Stimulated activated CD4-positive, alpha-beta T cell treated with anti-CD3 and anti-CD28 coated beads, Interleukin-12 subunit alpha, Interleukin-12 subunit beta, amount 100 ng/mL, for 4 hours (primary cell): ENCODE results near the gene CTNNBIP1.
"Not testable (repeated sequence)": the region's sequence is repeated elsewhere in the genome, so short reads cannot be mapped to it uniquely, and the experiment has no call there.

Source experiments
- DNase-seq: peaks from one replicate; pipeline ENCODE4 v3.0.0-alpha.2; 2020

Gene CTNNBIP1

GRCh38 chr1:9910076-9910422 lies at the start of gene CTNNBIP1:
TSS of gene CTNNBIP1 (minus strand) at chr1:9910269. CDS start at chr1:9872064, 38,205 bp downstream.
- DNase-seq = no peak

- no peak for DNase-seq
These were observed 47.7 kb upstream of the CTNNBIP1 start for GRCh38 chr1:9957726-9958125.

DNA sequence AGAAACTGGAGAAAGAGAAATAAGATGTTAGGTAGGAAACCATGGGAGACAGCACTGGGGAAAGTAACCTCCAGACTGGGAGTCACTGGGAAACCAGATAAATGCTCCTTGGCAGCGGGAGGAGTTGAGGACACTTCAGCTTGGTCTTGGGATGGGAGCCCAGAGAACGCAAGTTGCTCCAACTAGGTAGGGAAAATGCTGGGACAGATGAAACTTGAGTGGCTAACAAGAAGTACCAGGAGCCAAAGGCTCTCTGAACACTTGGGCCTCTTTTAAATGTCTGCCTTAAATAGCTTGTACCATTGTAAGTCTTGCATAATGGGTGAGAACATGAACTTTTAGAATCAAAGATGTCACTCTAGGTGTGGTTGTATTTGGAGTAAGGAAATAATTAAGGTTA lies 36.2 kb upstream of the CTNNBIP1 start:
- no peak for DNase-seq

GRCh38 chr1:9942939-9943788 lies 33.1 kb upstream of the CTNNBIP1 start, which contains the start of the genes LZIC and NMNAT1:
TSS of gene LZIC (minus strand) at chr1:9943391. CDS start at chr1:9936619, 6,772 bp downstream.
TSS of gene NMNAT1 (plus strand) at chr1:9943475. CDS start at chr1:9972074, 28,599 bp downstream.
- DNase-seq = peak; percentile 85

DNA sequence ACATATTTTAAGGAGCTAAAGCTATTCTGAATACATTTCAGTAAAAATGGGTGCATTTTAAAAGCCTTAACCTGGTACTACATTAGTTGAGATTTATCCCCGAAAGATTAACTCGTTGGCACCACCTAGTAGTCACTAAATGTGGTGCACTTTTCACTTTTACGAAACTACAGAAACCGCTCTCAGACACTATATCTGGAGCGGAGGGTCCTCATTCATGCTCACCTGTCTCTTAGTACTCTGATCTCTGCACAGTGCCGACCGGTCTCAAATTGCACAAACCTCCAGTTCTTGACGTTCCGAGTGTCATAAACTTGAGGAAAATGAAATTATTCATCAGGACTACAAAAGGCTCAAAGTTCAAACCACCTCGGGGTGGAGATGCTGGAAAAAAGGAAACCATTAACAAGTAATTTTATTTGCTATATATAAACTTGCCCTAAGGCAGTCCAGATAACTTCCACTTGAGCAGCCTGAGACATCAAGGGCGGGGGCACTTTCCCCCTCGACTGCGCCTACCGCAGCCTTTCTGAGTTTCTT lies 32.4 kb upstream of the CTNNBIP1 start:
- DNase-seq = no peak

GRCh38 chr1:9929431-9930385 lies 19.6 kb upstream of the CTNNBIP1 start:
- no peak for DNase-seq

DNA sequence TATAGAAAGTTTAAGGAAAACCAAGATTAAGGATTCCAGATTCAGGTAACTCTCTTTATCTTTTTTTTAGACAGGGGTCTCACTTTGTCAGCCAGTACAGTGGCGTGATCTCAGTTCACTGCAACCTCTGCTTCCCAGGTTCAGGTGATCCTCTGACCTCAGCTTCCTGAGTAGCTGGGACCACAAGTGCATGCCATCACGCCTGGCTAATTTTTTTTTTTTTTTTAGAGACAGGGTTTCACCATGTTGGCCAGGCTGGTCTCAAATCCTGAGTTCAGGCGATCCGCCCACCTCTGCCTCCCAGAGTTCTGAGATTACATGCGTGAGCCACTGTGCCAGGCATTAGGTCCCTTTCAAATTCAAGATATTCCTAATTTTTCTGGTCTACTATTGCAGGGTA lies 17.2 kb upstream of the CTNNBIP1 start:
- DNase-seq = no peak

DNA sequence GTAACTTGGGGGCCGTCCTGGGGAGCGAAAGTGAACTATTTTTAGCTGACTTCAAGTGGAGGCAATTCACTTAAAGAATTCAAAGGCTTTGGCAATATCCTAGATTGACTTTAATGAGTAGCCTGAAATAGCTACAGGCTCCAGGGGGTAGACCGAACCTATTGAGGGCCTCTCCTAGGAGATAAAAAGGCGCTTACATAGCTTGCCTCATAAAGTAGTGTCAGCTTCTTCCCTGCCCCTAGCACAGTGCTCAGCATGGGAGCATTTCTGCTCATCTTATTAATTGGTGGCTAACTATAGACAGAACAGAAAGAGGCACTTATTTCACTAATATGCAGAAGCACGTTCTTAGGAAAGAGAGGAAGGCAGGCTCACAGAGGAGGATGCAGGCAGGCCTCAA lies 12.3 kb upstream of the CTNNBIP1 start:
- no peak for DNase-seq

- DNase-seq = no peak
These were observed 10.5 kb upstream of the CTNNBIP1 start for GRCh38 chr1:9920606-9921005.

- no peak for DNase-seq
These were observed 7.8 kb upstream of the CTNNBIP1 start for GRCh38 chr1:9917901-9918300.

GRCh38 chr1:9917495-9917894 lies 7.4 kb upstream of the CTNNBIP1 start:
- DNase-seq = not testable (repeated sequence)

DNA sequence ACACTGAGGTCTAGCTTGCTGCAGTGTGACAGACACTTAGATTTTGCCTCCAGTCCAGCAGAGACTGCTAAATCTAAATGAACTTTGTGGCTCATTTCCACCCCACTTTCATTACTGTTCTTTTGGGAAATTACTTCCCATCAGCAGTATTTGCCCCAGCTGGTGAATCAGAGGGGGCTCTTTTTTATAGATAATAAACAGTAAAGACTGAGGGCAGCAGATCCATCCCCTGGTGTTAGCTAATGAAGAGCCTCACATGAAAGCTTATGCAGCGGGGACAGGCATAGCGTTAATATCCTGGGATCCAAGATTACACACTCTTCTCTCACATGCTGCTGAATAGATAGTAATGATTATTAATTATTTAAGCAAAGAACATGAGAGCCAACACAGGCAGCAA lies 6.4 kb upstream of the CTNNBIP1 start:
- no peak for DNase-seq

DNA sequence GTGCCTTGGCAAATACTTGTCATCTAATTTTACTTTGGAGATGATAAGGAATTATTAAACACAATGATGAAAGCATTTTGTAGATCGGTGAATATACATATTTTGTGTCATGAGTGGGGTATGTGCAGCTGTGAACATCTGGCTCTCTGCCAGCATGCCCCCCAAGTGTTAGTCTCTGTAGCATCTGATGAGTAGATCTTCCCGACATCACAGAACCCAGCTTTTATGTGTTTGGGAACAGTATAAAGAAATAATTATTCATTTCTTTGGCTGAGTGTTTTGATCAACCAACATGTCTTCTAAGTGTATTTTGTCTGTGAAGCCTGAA lies 4.5 kb upstream of the CTNNBIP1 start:
- no peak for DNase-seq

DNA sequence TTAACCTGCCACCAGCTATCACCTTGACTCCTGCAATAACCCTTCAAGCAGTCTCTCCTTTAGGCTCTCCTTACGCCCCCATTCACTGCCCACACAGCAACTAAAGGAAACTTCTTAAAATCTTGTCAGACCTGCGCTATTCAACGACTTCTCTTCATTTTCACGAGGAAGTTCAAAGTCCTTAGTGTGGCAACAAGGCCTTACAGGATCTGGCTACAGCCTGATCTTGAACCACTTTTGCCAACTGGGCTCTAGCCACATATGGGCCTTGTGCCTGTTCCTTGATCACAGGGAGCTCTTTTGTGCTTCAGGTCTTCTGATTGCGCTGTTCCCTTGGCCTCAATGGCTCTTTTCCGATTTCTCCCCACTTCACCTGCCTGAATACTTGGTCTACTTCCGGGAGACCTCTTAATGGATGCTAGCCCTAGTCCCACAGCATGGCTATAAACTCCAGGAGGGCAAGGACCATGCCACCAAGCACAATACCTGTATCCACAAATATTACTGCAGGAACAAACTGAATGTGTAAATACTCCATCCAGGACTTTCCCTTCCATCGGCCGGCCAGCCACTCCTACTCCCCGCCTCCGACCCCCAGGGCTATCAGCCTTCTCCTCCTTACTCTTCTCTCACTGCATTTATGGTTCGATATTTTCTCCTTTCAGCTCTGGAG lies 2.3 kb upstream of the CTNNBIP1 start:
- no peak for DNase-seq

DNA sequence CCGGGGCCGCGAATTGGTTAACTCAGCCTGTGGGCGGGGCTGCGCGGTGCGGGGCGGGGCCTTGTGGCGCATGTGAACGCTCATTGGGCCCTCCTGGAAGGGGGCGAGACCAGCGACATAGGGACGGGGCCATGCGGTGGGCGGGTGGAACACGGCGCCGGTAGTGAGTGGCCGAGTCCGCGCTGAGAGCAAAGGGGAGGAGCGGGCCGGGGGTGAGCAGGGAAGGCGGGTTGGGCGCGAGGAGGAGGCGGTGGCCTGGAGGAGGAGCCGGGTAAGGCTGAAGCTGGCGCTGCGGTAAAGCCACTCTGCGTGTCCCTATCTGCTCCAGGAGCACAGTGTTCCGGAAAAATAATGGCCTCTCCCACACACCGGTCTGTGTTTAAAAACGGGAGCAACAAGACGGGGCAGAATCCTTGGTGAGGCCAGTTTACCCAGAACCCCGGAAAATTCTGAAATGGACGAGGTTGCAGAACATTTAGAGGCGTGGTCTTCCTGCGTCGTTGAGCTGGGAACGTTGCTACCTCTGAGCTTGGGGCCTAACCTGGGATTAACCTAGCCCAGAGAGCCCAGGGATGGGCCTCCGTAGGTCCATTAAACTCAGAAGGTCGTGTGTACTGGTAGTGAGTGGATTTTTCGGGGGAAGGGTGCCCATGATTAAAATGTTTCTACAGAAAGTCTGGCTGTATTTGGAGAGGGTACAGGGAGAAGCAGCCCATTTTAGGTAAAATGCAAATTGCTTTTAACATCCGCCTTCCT lies 532 bp upstream of the CTNNBIP1 start:
- DNase-seq = peak; percentile 100

- DNase-seq = peak; percentile 20
These were observed 629 bp downstream of the CTNNBIP1 start for GRCh38 chr1:9909234-9910046.

- DNase-seq = no peak
These were observed 1.2 kb downstream of the CTNNBIP1 start for GRCh38 chr1:9908871-9909233.

DNA sequence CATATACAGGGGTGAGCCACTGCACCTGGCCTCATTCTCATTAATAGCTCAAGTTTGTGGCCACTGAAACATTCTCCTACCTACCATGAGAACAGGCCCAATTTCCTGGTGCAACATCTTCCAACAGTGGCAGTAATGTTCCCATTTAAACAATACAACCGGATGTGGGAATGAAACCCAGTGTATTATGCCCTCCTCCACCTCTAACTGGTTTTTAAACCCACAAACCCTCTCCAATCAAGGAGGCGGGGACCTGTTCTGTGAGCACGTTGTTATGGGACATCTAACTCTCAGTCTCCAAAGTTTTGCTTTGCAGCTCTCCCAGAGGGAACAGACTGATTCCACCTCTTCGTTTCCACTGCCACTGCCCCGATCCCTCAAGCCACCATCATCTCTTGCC lies 2.6 kb downstream of the CTNNBIP1 start:
- DNase-seq = no peak

DNA sequence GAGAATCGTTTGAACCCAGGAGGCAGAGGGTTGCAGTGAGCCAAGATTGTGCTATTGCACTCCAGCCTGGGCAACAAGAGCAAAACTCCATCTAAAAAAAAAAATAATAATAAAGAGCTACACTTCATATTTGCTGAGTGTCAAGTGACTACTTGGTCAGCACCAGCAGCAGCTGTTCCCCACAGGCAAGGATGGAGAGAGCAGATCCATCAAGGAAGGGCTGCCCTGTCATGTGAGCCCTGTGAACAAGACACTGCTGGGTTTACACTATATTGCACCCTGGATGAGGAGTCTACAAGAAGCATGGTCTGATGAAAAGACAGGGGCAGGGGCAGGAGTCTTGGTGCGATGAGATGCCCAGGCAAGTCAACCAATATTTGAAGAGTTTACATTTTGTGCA lies 3.6 kb downstream of the CTNNBIP1 start:
- DNase-seq = no peak

- no peak for DNase-seq
These were observed 5.1 kb downstream of the CTNNBIP1 start for GRCh38 chr1:9905010-9905409.

GRCh38 chr1:9904596-9904995 lies 5.5 kb downstream of the CTNNBIP1 start:
- no peak for DNase-seq
